HEK293 (cell line): ENCODE results near the gene CCDC78.
A peak's percentile ranks its signal among the peaks of the same experiment; 100 is the strongest.

Source experiments
- BCL11A ChIP-seq: fragments of 450-650 bp; formaldehyde crosslinking; IDR thresholded peaks from 2 replicates; pipeline ENCODE4 v1.5.1; 2016; ENCODE audit warnings: low read depth, missing biosample characterization, missing genetic modification characterization
- HIC1 ChIP-seq: fragments of 450-650 bp; formaldehyde crosslinking; IDR thresholded peaks from 2 replicates; pipeline ENCODE4 v1.5.1; 2016; ENCODE audit warnings: missing biosample characterization, missing genetic modification characterization
- KLF1 ChIP-seq: fragments of 450-650 bp; formaldehyde crosslinking; IDR thresholded peaks from 2 replicates; pipeline ENCODE4 v1.5.1; 2016; ENCODE audit warnings: missing biosample characterization, missing genetic modification characterization
- KLF10 ChIP-seq: fragments of 450-650 bp; IDR thresholded peaks from 2 replicates; pipeline ENCODE4 v1.5.1; 2018; ENCODE audit warnings: missing biosample characterization, mild to moderate bottlenecking, missing genetic modification characterization
- PRDM10 ChIP-seq: fragments of 450-650 bp; formaldehyde crosslinking; IDR thresholded peaks from 2 replicates; pipeline ENCODE4 v1.5.1; 2016; ENCODE audit warnings: missing biosample characterization, missing genetic modification characterization
- SP2 ChIP-seq: fragments of 450-650 bp; formaldehyde crosslinking; IDR thresholded peaks from 2 replicates; pipeline ENCODE4 v1.5.1; 2016; ENCODE audit warnings: missing biosample characterization, missing genetic modification characterization
- ZBTB1 ChIP-seq: fragments of 450-650 bp; formaldehyde crosslinking; IDR thresholded peaks from 2 replicates; pipeline ENCODE4 v1.5.1; 2016; ENCODE audit warnings: missing biosample characterization, missing genetic modification characterization
- ZBTB26 ChIP-seq: fragments of 450-650 bp; formaldehyde crosslinking; optimal IDR thresholded peaks from 2 replicates; pipeline ENCODE3; 2016; ENCODE audit warnings: missing biosample characterization, mild to moderate bottlenecking, missing genetic modification characterization
- ZBTB48 ChIP-seq: fragments of 450-650 bp; formaldehyde crosslinking; IDR thresholded peaks from 2 replicates; pipeline ENCODE4 v1.5.1; 2016; ENCODE audit warnings: missing biosample characterization, missing genetic modification characterization
- ZBTB8A ChIP-seq: fragments of 450-650 bp; formaldehyde crosslinking; IDR thresholded peaks from 2 replicates; pipeline ENCODE4 v1.5.1; 2016; ENCODE audit warnings: missing biosample characterization, missing genetic modification characterization
- ZEB2 ChIP-seq: fragments of 450-650 bp; formaldehyde crosslinking; IDR thresholded peaks from 2 replicates; pipeline ENCODE4 v1.5.1; 2016; ENCODE audit warnings: missing biosample characterization, missing genetic modification characterization
- ZFP3 ChIP-seq: fragments of 450-650 bp; formaldehyde crosslinking; IDR thresholded peaks from 2 replicates; pipeline ENCODE4 v1.5.1; 2016; ENCODE audit warnings: low read depth, missing biosample characterization, missing genetic modification characterization
- ZFP69B ChIP-seq: fragments of 450-650 bp; formaldehyde crosslinking; IDR thresholded peaks from 2 replicates; pipeline ENCODE4 v1.5.1; 2016; ENCODE audit warnings: missing biosample characterization, missing genetic modification characterization
- ZNF10 ChIP-seq: fragments of 450-650 bp; formaldehyde crosslinking; IDR thresholded peaks from 2 replicates; pipeline ENCODE4 v1.5.1; 2017; ENCODE audit warnings: missing biosample characterization, missing genetic modification characterization
- ZNF114 ChIP-seq: fragments of 450-650 bp; formaldehyde crosslinking; IDR thresholded peaks from 2 replicates; pipeline ENCODE4 v1.5.0; 2017; ENCODE audit warnings: missing biosample characterization, missing genetic modification characterization
- ZNF140 ChIP-seq: fragments of 450-650 bp; formaldehyde crosslinking; IDR thresholded peaks from 2 replicates; pipeline ENCODE4 v1.5.1; 2016; ENCODE audit warnings: missing biosample characterization, missing genetic modification characterization
- ZNF223 ChIP-seq: fragments of 450-650 bp; formaldehyde crosslinking; IDR thresholded peaks from 2 replicates; pipeline ENCODE4 v1.5.1; 2016; ENCODE audit warnings: missing biosample characterization, missing genetic modification characterization
- ZNF24 ChIP-seq: fragments of 450-650 bp; formaldehyde crosslinking; IDR thresholded peaks from 2 replicates; pipeline ENCODE4 v1.5.1; 2016; ENCODE audit warnings: missing biosample characterization, missing genetic modification characterization
- ZNF398 ChIP-seq: fragments of 450-650 bp; formaldehyde crosslinking; IDR thresholded peaks from 2 replicates; pipeline ENCODE4 v1.5.1; 2017; ENCODE audit warnings: missing biosample characterization, missing genetic modification characterization
- ZNF510 ChIP-seq: fragments of 450-650 bp; formaldehyde crosslinking; IDR thresholded peaks from 2 replicates; pipeline ENCODE4 v1.5.1; 2018; ENCODE audit warnings: mild to moderate bottlenecking, missing genetic modification characterization, missing biosample characterization; ENCODE audit not compliant: insufficient replicate concordance
- ZNF514 ChIP-seq: fragments of 450-650 bp; formaldehyde crosslinking; IDR thresholded peaks from 2 replicates; pipeline ENCODE4 v1.5.1; 2016; ENCODE audit warnings: missing biosample characterization, missing genetic modification characterization
- ZNF530 ChIP-seq: fragments of 450-650 bp; formaldehyde crosslinking; IDR thresholded peaks from 2 replicates; pipeline ENCODE4 v1.5.1; 2016; ENCODE audit warnings: low read depth, missing biosample characterization, missing genetic modification characterization
- ZNF639 ChIP-seq: fragments of 450-650 bp; formaldehyde crosslinking; IDR thresholded peaks from 2 replicates; pipeline ENCODE4 v1.5.1; 2016; ENCODE audit warnings: missing biosample characterization, missing genetic modification characterization
- ZNF704 ChIP-seq: fragments of 450-650 bp; formaldehyde crosslinking; IDR thresholded peaks from 2 replicates; pipeline ENCODE4 v1.5.1; 2016; ENCODE audit warnings: missing biosample characterization, missing genetic modification characterization
- ZNF768 ChIP-seq: fragments of 450-650 bp; formaldehyde crosslinking; IDR thresholded peaks from 2 replicates; pipeline ENCODE4 v1.5.1; 2018; ENCODE audit warnings: missing biosample characterization, mild to moderate bottlenecking, missing genetic modification characterization
- ZNF792 ChIP-seq: fragments of 450-650 bp; formaldehyde crosslinking; IDR thresholded peaks from 2 replicates; pipeline ENCODE4 v1.5.1; 2016; ENCODE audit warnings: missing biosample characterization, missing genetic modification characterization
- ZSCAN16 ChIP-seq: fragments of 450-650 bp; formaldehyde crosslinking; IDR thresholded peaks from 2 replicates; pipeline ENCODE4 v1.5.1; 2016; ENCODE audit warnings: missing biosample characterization, missing genetic modification characterization

The CCDC78 gene

GRCh38 chr16:706189-707061 lies 19.8 kb downstream of the CCDC78 start (continued):
- TF ChIP-seq PRDM10 (tag by site-specific recombination) (no peak; the same call in 1 of the 2 replicates), ZNF639 (no peak), ZBTB1 (tag by site-specific recombination) (no peak), KLF1 (peak; percentile 36; the same call in 1 of the 2 replicates), ZBTB26 (tag by site-specific recombination) (peak; percentile 53), ZNF514 (tag by site-specific recombination) (no peak), HIC1 (peak; percentile 68; the same call in 1 of the 2 replicates), KLF10 (tag by site-specific recombination) (0 out of 2 replicates have a peak, but pooled peaks have one; percentile 0), ZFP3 (tag by site-specific recombination) (no peak), ZNF768 (tag by site-specific recombination) (no peak), ZNF792 (tag by site-specific recombination) (no peak), ZNF223 (tag by site-specific recombination) (no peak), ZNF530 (tag by site-specific recombination) (no peak), ZNF510 (no peak), ZNF704 (tag by site-specific recombination) (no peak), ZSCAN16 (tag by site-specific recombination) (no peak), ZEB2 (no peak; the same call in 1 of the 2 replicates), BCL11A (no peak), ZNF398 (tag by site-specific recombination) (no peak), ZNF140 (tag by site-specific recombination) (no peak), ZFP69B (tag by site-specific recombination) (no peak), ZNF114 (tag by site-specific recombination) (no peak), ZBTB48 (tag by site-specific recombination) (no peak), ZBTB8A (tag by site-specific recombination) (0 out of 2 replicates have a peak, but pooled peaks have one; percentile 54), ZNF24 (tag by site-specific recombination) (no peak), ZNF10 (tag by site-specific recombination) (peak; percentile 12; the same call in 1 of the 2 replicates), SP2 (tag by site-specific recombination) (no peak)
